Stimulated activated CD8-positive, alpha-beta memory T cell treated with anti-CD3 and anti-CD28 coated beads, Interleukin-4, amount 100 ng/mL, for 4 hours (primary cell): ENCODE data around the gene CCDC106.

ENCODE experiments used
- DNase-seq, 2 donors: peaks; one replicate each; pipeline ENCODE4 v3.0.0-alpha.2; 2020; ENCODE audit warnings: low read depth in 2 of 2, low spot score in 1 of 2

CCDC106 gene

DNA sequence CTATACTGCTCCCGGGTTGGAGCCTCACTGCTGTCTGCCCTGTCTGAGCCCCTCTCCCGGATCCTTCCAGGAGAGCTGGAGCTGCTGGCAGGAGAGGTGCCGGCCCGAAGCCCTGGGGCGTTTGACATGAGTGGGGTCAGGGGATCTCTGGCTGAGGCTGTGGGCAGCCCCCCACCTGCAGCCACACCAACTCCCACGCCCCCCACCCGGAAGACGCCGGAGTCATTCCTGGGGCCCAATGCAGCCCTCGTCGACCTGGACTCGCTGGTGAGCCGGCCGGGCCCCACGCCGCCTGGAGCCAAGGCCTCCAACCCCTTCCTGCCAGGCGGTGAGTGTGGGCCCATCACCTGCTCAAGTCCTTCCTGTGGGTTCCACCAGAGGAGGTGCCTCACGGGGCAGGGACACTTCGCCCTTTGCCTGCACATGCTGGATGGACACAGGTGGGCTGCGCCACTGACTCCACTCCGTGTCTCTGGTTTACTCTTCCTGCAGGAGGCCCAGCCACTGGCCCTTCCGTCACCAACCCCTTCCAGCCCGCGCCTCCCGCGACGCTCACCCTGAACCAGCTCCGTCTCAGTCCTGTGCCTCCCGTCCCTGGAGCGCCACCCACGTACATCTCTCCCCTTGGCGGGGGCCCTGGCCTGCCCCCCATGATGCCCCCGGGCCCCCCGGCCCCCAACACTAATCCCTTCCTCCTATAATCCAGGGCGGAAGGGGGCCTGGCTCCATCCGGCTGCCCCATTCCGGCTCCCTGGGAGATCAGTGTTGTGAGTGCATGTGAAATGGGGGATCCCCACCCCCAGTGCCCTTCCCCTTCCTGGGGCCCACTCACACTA lies 46.9 kb downstream of the CCDC106 start:
- no peak for DNase-seq

DNA sequence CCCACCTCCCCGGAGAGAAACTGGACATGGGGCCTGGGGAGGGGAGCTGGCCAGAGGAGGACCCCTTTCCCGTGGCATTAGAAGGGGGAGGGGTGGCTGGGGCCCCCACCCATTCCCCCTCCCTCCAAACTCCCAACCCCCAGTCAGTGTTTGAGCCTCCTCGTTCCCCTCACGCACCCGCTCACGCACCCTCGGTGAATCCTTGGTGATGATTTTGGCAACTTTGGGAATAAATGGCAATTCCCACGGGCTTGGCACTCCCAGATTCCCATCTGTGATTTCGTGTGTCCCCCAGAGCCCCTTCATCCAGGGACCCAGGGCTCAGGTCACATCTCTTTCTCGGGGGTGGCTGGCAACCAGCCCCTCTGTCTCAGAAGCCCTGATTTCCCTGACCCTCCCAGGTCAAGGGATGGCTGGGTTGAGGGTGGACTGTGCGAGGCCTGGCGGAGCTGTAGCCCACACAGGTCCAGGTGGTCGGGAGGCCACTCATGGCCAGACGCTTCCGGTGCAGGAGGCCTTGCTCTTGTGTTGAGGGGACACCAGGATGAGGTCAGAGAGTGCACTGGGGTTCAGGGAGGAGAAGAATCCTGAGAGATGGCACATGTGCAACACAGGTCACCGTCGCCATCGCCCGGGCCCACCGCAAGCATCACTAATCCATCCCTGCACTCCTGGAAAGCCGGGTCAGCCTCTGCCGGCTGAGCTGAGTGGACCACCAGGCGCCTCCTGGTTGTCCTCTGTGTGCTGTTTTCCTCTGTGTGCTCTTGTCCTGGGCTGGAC lies 47.7 kb downstream of the CCDC106 start:
- DNase-seq, result no peak

GRCh38 chr19:55696301-55697068 lies 48.5 kb downstream of the CCDC106 start:
- no peak for DNase-seq

- no peak for DNase-seq
These were observed 49.0 kb downstream of the CCDC106 start for GRCh38 chr19:55697069-55697440.

GRCh38 chr19:55697698-55698097 lies 49.7 kb downstream of the CCDC106 start:
- no peak for DNase-seq

GRCh38 chr19:55698256-55698655 lies 50.2 kb downstream of the CCDC106 start:
- no peak for DNase-seq

DNA sequence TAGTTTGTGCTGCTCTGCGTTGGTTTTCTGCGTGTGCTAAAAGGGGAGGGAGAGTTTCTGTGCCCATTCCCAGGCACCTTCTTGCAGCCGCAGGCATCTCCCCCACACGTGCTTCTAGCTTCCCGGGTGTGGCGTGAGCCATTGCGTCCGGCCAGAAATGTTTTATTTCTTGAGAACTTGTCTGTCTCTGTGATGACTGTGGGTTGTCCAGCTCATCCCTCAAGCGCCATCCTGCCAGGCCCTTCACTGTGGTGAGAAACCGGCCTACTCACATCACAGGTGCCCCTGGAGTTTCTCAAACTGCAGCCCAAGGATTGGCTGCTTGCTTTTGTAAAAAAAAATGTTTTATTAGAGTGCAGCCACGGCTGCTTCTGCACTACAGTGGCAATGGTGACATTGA lies 51.2 kb downstream of the CCDC106 start:
- DNase-seq, result no peak

GRCh38 chr19:55700813-55701212 lies 52.8 kb downstream of the CCDC106 start:
- no peak for DNase-seq

DNA sequence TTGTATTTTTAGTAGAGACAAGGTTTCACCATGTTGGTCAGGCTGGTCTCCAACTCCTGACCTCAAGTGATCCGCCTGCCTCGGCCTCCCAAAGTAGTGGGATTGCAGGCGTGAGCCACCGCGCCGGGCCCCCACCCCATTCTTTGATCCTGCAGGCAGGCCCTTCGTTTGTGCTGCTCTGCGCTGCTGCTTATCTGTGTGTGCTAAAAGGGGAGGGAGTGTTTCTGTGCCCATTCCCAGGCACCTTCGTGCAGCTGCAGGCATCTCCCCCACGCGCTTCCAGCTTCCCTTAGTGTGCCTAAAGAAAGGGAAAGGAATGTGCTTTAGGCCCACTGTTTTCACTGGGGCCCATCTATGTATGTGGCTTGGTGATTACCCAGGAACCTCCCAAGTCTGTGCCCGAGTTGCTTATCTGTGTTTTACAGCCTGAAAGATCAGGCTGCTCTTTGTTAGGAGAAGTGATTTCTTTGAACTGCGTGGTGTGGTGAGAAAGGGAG lies 54.2 kb downstream of the CCDC106 start:
- DNase-seq, result no peak
